HepG2 (cell line): ENCODE measurements around the gene C19orf85. TPM values are rescaled to one million over a fixed set of nuclear protein-coding genes. Genes with fewer than 3 reads are reported as not detected.

Source experiments
- ATAC-seq: fragments of 200-7000 bp; cut with Tn5 transposase; 3 replicates; pipeline ENCODE4 v1.9.1; 2020; ENCODE audit warnings: mild to moderate bottlenecking, moderate library complexity
- BruUV-seq: library from RNA; stranded (reverse); fragments of 400-500 nt; replicated peaks from 2 replicates; lab custom pipeline; 2021; lab: Mats Ljungman, UMichigan
- CTCF ChIA-PET: fragments of 300-600 bp; formaldehyde crosslinking; extraction: SDS; loops from one replicate; lab custom pipeline; 2021; ENCODE audit warnings: low total read pairs, inconsistent platforms, low intra/inter-chr PET ratio; lab: Yijun Ruan, JAX
- POLR2A ChIA-PET: fragments of 350-600 bp; sonication (Branson Sonifier 250); formaldehyde crosslinking; loops from one replicate; lab custom pipeline; 2020; ENCODE audit warnings: antibody characterized with exemption, inconsistent platforms; lab: Yijun Ruan, JAX
- DNase-seq: peaks from one replicate; pipeline ENCODE4 v3.0.0-alpha.2; 2015; ENCODE audit warnings: low spot score
- FAIRE-seq: peaks from 3 replicates; lab custom pipeline; 2011; peaks lifted over from hg19 to GRCh38; lab: Jason Lieb, UNC
- H2AFZ ChIP-seq: one replicate; pipeline ENCODE4 v1.6.1; 2011; ENCODE audit warnings: low read length, inconsistent platforms
- H3K27ac ChIP-seq: fragments of 300-600 bp; 3 replicates; pipeline ENCODE4 v1.8.0; 2011; ENCODE audit warnings: mixed run types, mild to moderate bottlenecking, mixed read lengths, low read length, inconsistent platforms; ENCODE audit not compliant: insufficient read depth; ENCODE audit errors: extremely low read length
- H3K27me3 ChIP-seq, 2 experiments: fragments of 200-600 bp in 1 of 2; 2 replicates in 1 of 2; 3 replicates in 1 of 2; pipeline versions ENCODE4 v1.6.0 to v1.8.0; 2011; ENCODE audit warnings: low read length in 2 of 2, mild to moderate bottlenecking in 2 of 2, moderate library complexity in 2 of 2, inconsistent platforms in 1 of 2; ENCODE audit not compliant: insufficient read depth in 2 of 2, control insufficient read depth in 1 of 2
- H3K36me3 ChIP-seq, 2 experiments: fragments of 200-600 bp in 1 of 2; replicated peaks in 1 of 2; 2 replicates in 1 of 2; 3 replicates in 1 of 2; pipeline versions ENCODE4 v1.5.1 to v1.8.0; 2011; ENCODE audit warnings: low read length in 2 of 2, inconsistent platforms in 1 of 2; ENCODE audit not compliant: insufficient read depth in 2 of 2, control insufficient read depth in 1 of 2
- H3K4me1 ChIP-seq: 2 replicates; pipeline ENCODE4 v1.5.1; 2012; ENCODE audit warnings: low read length, inconsistent platforms; ENCODE audit not compliant: insufficient read depth
- H3K4me2 ChIP-seq: 2 replicates; pipeline ENCODE4 v1.6.0; 2011; ENCODE audit warnings: low read depth, low read length, inconsistent platforms
- H3K4me3 ChIP-seq, 3 experiments: fragments of 200-600 bp in 1 of 3; sonication (generic), shearing (Covaris generic) in 1 of 3; replicated peaks in 1 of 3; 2 replicates each; pipeline ENCODE4 v1.5.1; 2011 to 2016; ENCODE audit warnings: low read length in 3 of 3, inconsistent platforms in 2 of 3, low read depth in 2 of 3, mild to moderate bottlenecking in 2 of 3, control low read depth in 1 of 3, mixed read lengths in 1 of 3; ENCODE audit not compliant: insufficient read depth in 1 of 3
- H3K79me2 ChIP-seq: one replicate; pipeline ENCODE4 v1.6.1; 2011; ENCODE audit warnings: low read length, inconsistent platforms; ENCODE audit not compliant: insufficient read depth
- H3K9ac ChIP-seq: 2 replicates; pipeline ENCODE4 v1.6.0; 2011; ENCODE audit warnings: mild to moderate bottlenecking, low read depth, low read length, inconsistent platforms; ENCODE audit not compliant: insufficient read depth
- H3K9me3 ChIP-seq: 2 replicates; pipeline ENCODE4 v1.5.1; 2012; ENCODE audit warnings: mild to moderate bottlenecking, low read length
- H4K20me1 ChIP-seq: 2 replicates; pipeline ENCODE4 v1.6.0; 2011; ENCODE audit warnings: inconsistent platforms, mild to moderate bottlenecking, low read length, moderate library complexity; ENCODE audit not compliant: insufficient read depth
- ASH2L ChIP-seq: fragments of 300-600, 200-600 bp; sonication (generic); IDR thresholded peaks from 2 replicates; pipeline ENCODE4 v1.7.0; 2017; ENCODE audit warnings: low read depth, mild to moderate bottlenecking, moderate library complexity, mixed read lengths, low read length; ENCODE audit not compliant: insufficient read length
- CHCHD3 ChIP-seq: sonication (generic); formaldehyde crosslinking; IDR thresholded peaks from 2 replicates; pipeline ENCODE4 v1.8.0; 2022; ENCODE audit warnings: mild to moderate bottlenecking, missing genetic modification reagents, moderate library complexity
- FOXA3 ChIP-seq: IDR thresholded peaks from 2 replicates; pipeline ENCODE4 v1.6.1; 2016; ENCODE audit warnings: missing genetic modification reagents, missing compliant biosample characterization
- HDAC2 ChIP-seq: sonication (generic); formaldehyde crosslinking; IDR thresholded peaks from 2 replicates; pipeline ENCODE4 v1.4.0; 2020; ENCODE audit warnings: missing genetic modification reagents
- PRPF4 ChIP-seq: fragments of 200-400 bp; formaldehyde crosslinking; IDR thresholded peaks from 2 replicates; pipeline ENCODE4 v1.6.1; 2016; ENCODE audit warnings: low read length, low read depth; ENCODE audit not compliant: poor library complexity, severe bottlenecking
- XRCC5 ChIP-seq: fragments of 200-400 bp; formaldehyde crosslinking; optimal IDR thresholded peaks from 2 replicates; pipeline ENCODE3; 2017; ENCODE audit warnings: mild to moderate bottlenecking, low read length
- ZBTB1 ChIP-seq: sonication (generic); formaldehyde crosslinking; IDR thresholded peaks from 2 replicates; pipeline ENCODE4 v1.4.0; 2020; ENCODE audit warnings: missing genetic modification reagents, borderline replicate concordance
- ZBTB8A ChIP-seq: sonication (generic); formaldehyde crosslinking; IDR thresholded peaks from 2 replicates; pipeline ENCODE4 v1.4.0; 2020; ENCODE audit warnings: mild to moderate bottlenecking, low read depth, missing genetic modification reagents, borderline replicate concordance
- ZNF251 ChIP-seq: sonication (generic); formaldehyde crosslinking; IDR thresholded peaks from 2 replicates; pipeline ENCODE4 v1.9.0; 2021; ENCODE audit warnings: mild to moderate bottlenecking, missing genetic modification reagents
- ZNF30 ChIP-seq: sonication (generic); formaldehyde crosslinking; IDR thresholded peaks from 2 replicates; pipeline ENCODE4 v1.5.0; 2020; ENCODE audit warnings: mild to moderate bottlenecking, missing genetic modification reagents
- ZNF530 ChIP-seq: sonication (generic); formaldehyde crosslinking; IDR thresholded peaks from 2 replicates; pipeline ENCODE4 v1.5.0; 2020; ENCODE audit warnings: low read depth, mild to moderate bottlenecking, missing genetic modification reagents
- ZNF790 ChIP-seq: sonication (generic); formaldehyde crosslinking; IDR thresholded peaks from 2 replicates; pipeline ENCODE4 v1.8.0; 2022; ENCODE audit warnings: missing genetic modification reagents, mild to moderate bottlenecking, borderline replicate concordance
- ZSCAN12 ChIP-seq: sonication (generic); formaldehyde crosslinking; IDR thresholded peaks from 2 replicates; pipeline ENCODE4 v1.9.0; 2021; ENCODE audit warnings: mild to moderate bottlenecking, missing genetic modification reagents
- WGBS: methylation state at CpG from one replicate; pipeline ENCODE4 v1.1.6; 2017; ENCODE audit warnings: low lambda C conversion rate; 5-methylcytosine and 5-hydroxymethylcytosine counted together
- in situ Hi-C: cut with HindIII; loops from 2 replicates; pipeline ENCODE4 v1.10.0; 2017; ENCODE audit warnings: low pct_unique_long_range_greater_than_20kb; ENCODE audit not compliant: extremely low pct_ligation_motif_present
- intact Hi-C: fragments of 100-400 bp; cut with micrococcal nuclease; formaldehyde crosslinking; loops from one replicate; pipeline ENCODE4 v1.10.0; 2022; ENCODE audit not compliant: unreplicated experiment
- polyA plus RNA-seq, 8 experiments: library from polyadenylated mRNA; depleted of rRNA in 3 of 8; stranded (reverse) in 7 of 8; unstranded in 1 of 8; fragments of >200 nt; fragmentation: Illumina TruSeq in 4 of 8; extraction: Trizol in 4 of 8; gene quantifications; 2 replicates each; pipeline versions ENCODE4 v1.2.1 to v1.2.3, GENCODE V29; 2011 to 2016; ENCODE audit warnings: low read depth in 4 of 8, missing spikeins in 1 of 8, mixed read lengths in 1 of 8; ENCODE audit not compliant: insufficient read depth in 1 of 8
- total RNA-seq, 5 experiments: library from RNA; depleted of rRNA; stranded (reverse); fragments of >200 nt; fragmentation: Illumina TruSeq; extraction: Trizol; gene quantifications; 2 replicates each; pipeline ENCODE4 v1.2.3, GENCODE V29; 2016; ENCODE audit warnings: low read depth in 1 of 5

C19orf85 gene
- total and polyA plus RNA-seq, 2 of the 13 experiments (the other 11 are each of a cell fraction or from before 2014, with no cell fraction given), result not detected

DNA sequence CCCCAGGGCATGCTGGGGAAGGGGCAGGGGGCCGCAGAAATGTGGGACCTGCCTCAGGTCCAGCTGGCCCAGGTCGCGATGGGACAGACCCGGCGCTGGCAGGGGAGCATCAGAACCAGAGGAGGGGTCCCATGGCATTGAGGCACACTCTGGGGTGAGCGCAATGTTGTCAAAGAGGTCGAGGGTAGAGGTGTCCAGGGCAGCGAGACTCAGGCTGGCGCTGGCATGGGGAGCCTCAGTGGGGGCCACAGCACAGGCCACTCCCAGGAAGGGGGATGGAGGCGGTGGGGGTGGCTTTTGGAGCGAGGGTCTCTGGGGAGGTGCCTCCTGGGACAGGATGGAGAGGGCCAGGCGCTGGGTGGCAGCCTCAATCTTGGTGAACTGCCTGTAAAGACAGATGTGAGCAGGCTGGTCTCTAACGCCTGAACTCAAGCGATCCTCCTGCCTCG lies 944 bp downstream of the C19orf85 start:
- peak overlapping the region; percentile 39; the same call in 1 of the 2 replicates for H3K4me2 ChIP-seq
- no peak overlapping the region for H3K9ac ChIP-seq
- intact Hi-C loops (no loop called here), in situ Hi-C loops (no loop called here)
- ChIA-PET POLR2A (no interaction called here), CTCF (no interaction called here)
- no peaks in the 10 kb centered on the region for H4K20me1 ChIP-seq
- H3K79me2 ChIP-seq, result peaks cover 17% of the 10 kb centered on the region
- no peaks in the 10 kb centered on the region for H3K9me3 ChIP-seq
- FAIRE-seq (no peak), DNase-seq (no peak), ATAC-seq (no peak)
- no peak overlapping the region; a peak in 1 of 6 replicates for H3K4me3 ChIP-seq
- no peak overlapping the region for H2AFZ ChIP-seq
- no peak overlapping the region for H3K27ac ChIP-seq
- no TSS peak for BruUV-seq
- H3K27me3 ChIP-seq, result no peaks in the 10 kb centered on the region; a peak in 1 of 5 replicates
- WGBS, result 60% methylated on average over 2 of the region's 15 CpGs
- TF ChIP-seq ZNF251 (CRISPR knock-in tag) (no peak), ZNF530 (CRISPR knock-in tag) (no peak), PRPF4 (no peak), ZBTB1 (no peak), ZSCAN12 (no peak), ZBTB8A (CRISPR knock-in tag) (no peak), CHCHD3 (CRISPR knock-in tag) (no peak), ZNF790 (CRISPR knock-in tag) (no peak), ZNF30 (no peak), XRCC5 (no peak), HDAC2 (CRISPR knock-in tag) (no peak), FOXA3 (CRISPR knock-in tag) (no peak), ASH2L (no peak)
- H3K4me1 ChIP-seq, result peaks cover 75% of the 10 kb centered on the region
- H3K36me3 ChIP-seq, result no peaks in the 10 kb centered on the region
